ENCODE results near the gene INPP4A. TPM values are rescaled to one million over a fixed set of nuclear protein-coding genes. Genes with fewer than 3 reads are reported as not detected.

The INPP4A gene
- total RNA-seq, 1 donor from 2014 or later = 18.0 TPM

GRCh38 chr2:98605076-98605475, 160.4 kb downstream of the INPP4A start:
- no peak for TF ChIP-seq CTCF (IDR thresholded peaks at IDR 0.05; ENCODE audit: insufficient read depth, low read length, poor library complexity, severe bottlenecking)
- H3K36me3 ChIP-seq (ENCODE audit: control insufficient read depth, insufficient read depth, low read length) = no peaks in the 10 kb centered on the region
- no peak overlapping the region for H3K4me3 ChIP-seq (ENCODE audit: low read depth, low read length)
- H3K27me3 ChIP-seq (ENCODE audit: control insufficient read depth, insufficient read depth, low read length) = no peaks in the 10 kb centered on the region
- no peak for DNase-seq (ENCODE audit: low read depth)

GRCh38 chr2:98606431-98606830, 161.8 kb downstream of the INPP4A start:
- TF ChIP-seq CTCF (IDR thresholded peaks at IDR 0.05; ENCODE audit: insufficient read depth, low read length, poor library complexity, severe bottlenecking) = no peak
- H3K36me3 ChIP-seq (ENCODE audit: control insufficient read depth, insufficient read depth, low read length) = no peaks in the 10 kb centered on the region
- no peak overlapping the region for H3K4me3 ChIP-seq (ENCODE audit: low read depth, low read length)
- no peak for DNase-seq (ENCODE audit: low read depth)
- H3K27me3 ChIP-seq (ENCODE audit: control insufficient read depth, insufficient read depth, low read length) = no peaks in the 10 kb centered on the region

- Histone ChIP-seq H3K27me3 (ENCODE audit: control insufficient read depth, insufficient read depth, low read length) (no peaks in the 10 kb centered on the region), H3K4me3 (ENCODE audit: low read depth, low read length) (peak overlapping the region; percentile 93), H3K36me3 (ENCODE audit: control insufficient read depth, insufficient read depth, low read length) (peaks cover 2% of the 10 kb centered on the region)
- no peak for TF ChIP-seq CTCF (IDR thresholded peaks at IDR 0.05; ENCODE audit: insufficient read depth, low read length, poor library complexity, severe bottlenecking)
- no peak for DNase-seq (ENCODE audit: low read depth)
Observed at GRCh38 chr2:98607104-98607503, 162.4 kb downstream of the INPP4A start.

GRCh38 chr2:98607741-98608115, 163.1 kb downstream of the INPP4A start:
- TF ChIP-seq CTCF (IDR thresholded peaks at IDR 0.05; ENCODE audit: insufficient read depth, low read length, poor library complexity, severe bottlenecking) = no peak
- Histone ChIP-seq H3K4me3 (ENCODE audit: low read depth, low read length) (peak overlapping the region; percentile 93), H3K36me3 (ENCODE audit: control insufficient read depth, insufficient read depth, low read length) (peaks cover 2% of the 10 kb centered on the region), H3K27me3 (ENCODE audit: control insufficient read depth, insufficient read depth, low read length) (no peaks in the 10 kb centered on the region)
- no peak for DNase-seq (ENCODE audit: low read depth)

- Histone ChIP-seq H3K4me3 (ENCODE audit: low read depth, low read length) (peak within 1 kb of the TSS; percentile 93), H3K36me3 (ENCODE audit: control insufficient read depth, insufficient read depth, low read length) (peaks cover 2% of the 10 kb centered on the region), H3K27me3 (ENCODE audit: control insufficient read depth, insufficient read depth, low read length) (no peaks in the 10 kb centered on the region)
- TF ChIP-seq CTCF (IDR thresholded peaks at IDR 0.05; ENCODE audit: insufficient read depth, low read length, poor library complexity, severe bottlenecking) = no peak
- DNase-seq (ENCODE audit: low read depth) = peak; percentile 41
Observed at GRCh38 chr2:98608116-98608961, 163.7 kb downstream of the INPP4A start, which contains the start of the genes COA5 and UNC50. Gene COA5, minus strand, starts transcription at chr2:98608512. Its CDS starts 107 bp downstream, at chr2:98608405. Gene UNC50, plus strand, starts transcription at chr2:98608589. Its CDS starts 1,171 bp downstream, at chr2:98609760.
